Endothelial cell of umbilical vein (primary cell): ENCODE data around the gene PIMREG. TPM values are rescaled to one million over a fixed set of nuclear protein-coding genes. Genes with fewer than 3 reads are reported as not detected.

Source experiments
- BruUV-seq: library from RNA; stranded (reverse); fragments of 400-500 nt; replicated peaks from 2 replicates; lab custom pipeline; 2021; lab: Mats Ljungman, UMichigan
- CTCF ChIA-PET: fragments of 300-600, 350-600 bp; sonication (Branson Sonifier 250); formaldehyde crosslinking; loops from one replicate; lab custom pipeline; 2021; ENCODE audit warnings: antibody characterized with exemption, inconsistent platforms; lab: Charles Lee
- POLR2A ChIA-PET: fragments of 300-600, 350-600 bp; sonication (Branson Sonifier 250); formaldehyde crosslinking; loops from one replicate; lab custom pipeline; 2021; ENCODE audit warnings: antibody characterized with exemption, inconsistent platforms; lab: Charles Lee
- DNase-seq: peaks from one replicate; pipeline ENCODE4 v3.0.0-alpha.2; 2011; ENCODE audit warnings: low read depth, low spot score
- FAIRE-seq: peaks from 2 replicates; lab custom pipeline; 2011; peaks lifted over from hg19 to GRCh38; lab: Jason Lieb, UNC
- H2AFZ ChIP-seq: 2 replicates; pipeline ENCODE4 v1.6.0; 2012; ENCODE audit warnings: low read depth, low read length, control low read depth, inconsistent platforms
- H3K27ac ChIP-seq: 2 replicates; pipeline ENCODE4 v1.5.1; 2011; ENCODE audit warnings: low read depth, mild to moderate bottlenecking, control low read depth, low read length, moderate library complexity; ENCODE audit not compliant: insufficient read depth
- H3K27me3 ChIP-seq, 2 experiments: 2 replicates each; pipeline versions ENCODE4 v1.6.0 to v1.6.1; 2011; ENCODE audit warnings: low read length in 2 of 2, mixed read lengths in 1 of 2; ENCODE audit not compliant: control insufficient read depth in 2 of 2, insufficient read depth in 2 of 2
- H3K36me3 ChIP-seq, 2 experiments: 2 replicates in 1 of 2; 3 replicates in 1 of 2; pipeline ENCODE4 v1.5.1; 2011; ENCODE audit warnings: low read length in 2 of 2, mild to moderate bottlenecking in 1 of 2, moderate library complexity in 1 of 2; ENCODE audit not compliant: control insufficient read depth in 2 of 2, insufficient read depth in 2 of 2; ENCODE audit errors: extremely low read depth in 1 of 2
- H3K4me1 ChIP-seq: 3 replicates; pipeline ENCODE4 v1.5.1; 2011; ENCODE audit warnings: mild to moderate bottlenecking, low read length; ENCODE audit not compliant: control insufficient read depth, insufficient read depth; ENCODE audit errors: extremely low read depth
- H3K4me2 ChIP-seq: 2 replicates; pipeline ENCODE4 v1.6.1; 2011; ENCODE audit warnings: low read length, control low read depth, mixed read lengths; ENCODE audit not compliant: insufficient read depth
- H3K4me3 ChIP-seq, 3 experiments: fragments of 200-600 bp in 1 of 3; sonication (generic), shearing (Covaris generic) in 1 of 3; replicated peaks in 1 of 3; 2 replicates each; pipeline ENCODE4 v1.5.1; 2011 to 2016; ENCODE audit warnings: control low read depth in 3 of 3, low read length in 3 of 3, mild to moderate bottlenecking in 2 of 3, inconsistent platforms in 1 of 3, low read depth in 1 of 3, moderate library complexity in 1 of 3; ENCODE audit not compliant: insufficient read depth in 1 of 3
- H3K79me2 ChIP-seq: 2 replicates; pipeline ENCODE4 v1.6.0; 2012; ENCODE audit warnings: low read length, inconsistent platforms; ENCODE audit not compliant: control insufficient read depth, insufficient read depth
- H3K9ac ChIP-seq: replicated peaks from 2 replicates; pipeline ENCODE3; 2011; ENCODE audit warnings: low read length, control low read depth; ENCODE audit not compliant: insufficient read depth; ENCODE audit errors: extremely low read depth
- H3K9me1 ChIP-seq: replicated peaks from 3 replicates; pipeline ENCODE4 v1.6.0; 2011; ENCODE audit warnings: mild to moderate bottlenecking, low read length; ENCODE audit not compliant: control insufficient read depth, insufficient read depth; ENCODE audit errors: extremely low read depth
- H3K9me3 ChIP-seq: replicated peaks from 2 replicates; pipeline ENCODE4 v1.5.1; 2012; ENCODE audit warnings: low read length, inconsistent platforms; ENCODE audit not compliant: control insufficient read depth, insufficient read depth
- H4K20me1 ChIP-seq: replicated peaks from 2 replicates; pipeline ENCODE3; 2011; ENCODE audit warnings: mild to moderate bottlenecking, low read length; ENCODE audit not compliant: control insufficient read depth, insufficient read depth; ENCODE audit errors: extremely low read depth
- CTCF ChIP-seq, 2 donors: IDR thresholded peaks; 1 replicate in 1 of 2; 2 replicates in 1 of 2; pipeline ENCODE4 v1.5.1; 2011; ENCODE audit warnings: low read length in 2 of 2, mild to moderate bottlenecking in 2 of 2, moderate library complexity in 2 of 2, control low read depth in 1 of 2, inconsistent platforms in 1 of 2, low read depth in 1 of 2; ENCODE audit not compliant: insufficient read depth in 1 of 2; ENCODE audit errors: extremely low read depth in 1 of 2
- EZH2 ChIP-seq: IDR thresholded peaks from 2 replicates; pipeline ENCODE4 v1.6.1; 2012; ENCODE audit warnings: borderline replicate concordance, low read depth, mild to moderate bottlenecking, moderate library complexity, low read length, inconsistent platforms; ENCODE audit not compliant: severe bottlenecking
- FOS ChIP-seq: IDR thresholded peaks from 2 replicates; pipeline ENCODE4 v1.6.1; 2011; ENCODE audit warnings: mild to moderate bottlenecking, low read length, moderate library complexity, borderline replicate concordance; ENCODE audit not compliant: insufficient read depth
- GATA2 ChIP-seq: IDR thresholded peaks from 2 replicates; pipeline ENCODE4 v1.7.0; 2011; ENCODE audit warnings: low read depth, mild to moderate bottlenecking, moderate library complexity, mixed read lengths, low read length; ENCODE audit not compliant: insufficient read length, insufficient read depth
- JUN ChIP-seq: IDR thresholded peaks from 2 replicates; pipeline ENCODE4 v1.6.1; 2011; ENCODE audit warnings: borderline replicate concordance, low read depth; ENCODE audit not compliant: insufficient read length, insufficient read depth
- MAX ChIP-seq: IDR thresholded peaks from 2 replicates; pipeline ENCODE4 v1.6.1; 2011; ENCODE audit not compliant: insufficient read depth, insufficient read length
- MYC ChIP-seq: IDR thresholded peaks from one replicate; pipeline ENCODE4 v1.6.1; 2011; ENCODE audit warnings: mild to moderate bottlenecking, low read depth, low read length
- POLR2A ChIP-seq: IDR thresholded peaks from 2 replicates; pipeline ENCODE4 v1.6.1; 2012; ENCODE audit warnings: low read depth, mild to moderate bottlenecking, control low read depth, low read length
- POLR2AphosphoS5 ChIP-seq: IDR thresholded peaks from 2 replicates; pipeline ENCODE4 v1.6.1; 2012; ENCODE audit warnings: low read depth, mild to moderate bottlenecking, control low read depth, low read length, moderate library complexity; ENCODE audit not compliant: insufficient read depth
- dilution Hi-C: fragments of 300-500 bp; cut with MboI; formaldehyde crosslinking; loops from one replicate; pipeline ENCODE4 v1.15.0; 2019; ENCODE audit warnings: low sequenced_read_pairs; ENCODE audit not compliant: extremely low pct_ligation_motif_present
- intact Hi-C: fragments of 100-400 bp; cut with micrococcal nuclease; formaldehyde crosslinking; loops from one replicate; pipeline ENCODE4 v1.10.0; 2022
- polyA plus RNA-seq, 4 experiments: library from polyadenylated mRNA; depleted of rRNA in 3 of 4; stranded (reverse) in 3 of 4; unstranded in 1 of 4; fragments of >200 nt; gene quantifications; 2 replicates each; pipeline versions ENCODE4 v1.2.1 to v1.2.3, GENCODE V29; 2011 to 2012; ENCODE audit warnings: missing spikeins in 1 of 4
- total RNA-seq: library from RNA; stranded (reverse); gene quantifications from 2 replicates; pipeline ENCODE4 v1.2.3, GENCODE V29; 2021

PIMREG gene
- total and polyA plus RNA-seq, 2 donors (not counting 3 experiments of a cell fraction or from before 2014, with no cell fraction given) = 26.3 to 37.7 TPM

GRCh38 chr17:6426356-6427101, 17.7 kb upstream of the PIMREG start:
- no peaks in the 10 kb centered on the region for H3K9me3 ChIP-seq
- no peak overlapping the region for H3K4me3 ChIP-seq
- H3K9ac ChIP-seq = no peak overlapping the region
- no peak overlapping the region for H2AFZ ChIP-seq
- H3K27ac ChIP-seq = no peak overlapping the region
- no peaks in the 10 kb centered on the region for H3K79me2 ChIP-seq
- TF ChIP-seq FOS = no peak
- TF ChIP-seq JUN = no peak
- POLR2A ChIA-PET = no interaction called here
- no peaks in the 10 kb centered on the region for H3K4me1 ChIP-seq
- no peaks in the 10 kb centered on the region for H3K27me3 ChIP-seq
- DNase-seq = no peak
- intact Hi-C loops = no loop called here
- dilution Hi-C loops = no loop called here
- H3K4me2 ChIP-seq = no peak overlapping the region
- CTCF ChIA-PET = interaction anchor here (1.4 to 5.0 kb wide), 3 partner anchors 9 to 839 kb away, joined by 3 to 26 read pairs (median 19); partner anchors contain the start of gene AIPL1
- FAIRE-seq = no peak
- BruUV-seq = no TSS peak
- H4K20me1 ChIP-seq = no peaks in the 10 kb centered on the region
- H3K9me1 ChIP-seq = no peaks in the 10 kb centered on the region
- no peaks in the 10 kb centered on the region for H3K36me3 ChIP-seq

- no peak overlapping the region for H3K4me2 ChIP-seq
- H3K4me3 ChIP-seq = no peak overlapping the region
- no peaks in the 10 kb centered on the region for H4K20me1 ChIP-seq
- no TSS peak for BruUV-seq
- H3K36me3 ChIP-seq = no peaks in the 10 kb centered on the region
- POLR2A ChIA-PET = no interaction called here
- CTCF ChIA-PET = interaction anchor here (0.9 to 5.0 kb wide), 4 partner anchors 9 to 840 kb away, joined by 3 to 26 read pairs (median 7); no protein-coding TSS in a partner anchor
- DNase-seq (no peak), FAIRE-seq (no peak)
- H3K4me1 ChIP-seq = no peaks in the 10 kb centered on the region
- H3K79me2 ChIP-seq = no peaks in the 10 kb centered on the region
- no peak overlapping the region for H2AFZ ChIP-seq
- no peaks in the 10 kb centered on the region for H3K9me3 ChIP-seq
- H3K27ac ChIP-seq = no peak overlapping the region
- no peaks in the 10 kb centered on the region for H3K9me1 ChIP-seq
- dilution Hi-C loops = no loop called here
- intact Hi-C loops = no loop called here
- TF ChIP-seq EZH2 (no peak), POLR2A (no peak), GATA2 (no peak), MAX (no peak), JUN (no peak), POLR2AphosphoS5 (no peak), FOS (no peak), CTCF (IDR thresholded peaks at IDR 0.05; ENCODE audit: extremely low read depth in 1 of 2, insufficient read depth in 1 of 2, low read depth in 1 of 2, low read length in 2 of 2) (no peak), MYC (no peak)
- H3K9ac ChIP-seq = no peak overlapping the region
- H3K27me3 ChIP-seq = no peaks in the 10 kb centered on the region
These were observed 16.9 kb upstream of the PIMREG start for GRCh38 chr17:6427279-6427781.
